Esophagus (tissue), 2 donors: Measurements from ENCODE around the gene PREX1. TPM values are rescaled to one million over a fixed set of nuclear protein-coding genes. Genes with fewer than 3 reads are reported as not detected.

Experiments used
- H3K27ac ChIP-seq, 2 donors: one replicate each; pipeline ENCODE4 v1.5.1; 2013; ENCODE audit warnings: low read depth in 2 of 2, mild to moderate bottlenecking in 2 of 2, inconsistent platforms in 1 of 2, low read length in 1 of 2, moderate library complexity in 1 of 2
- H3K27me3 ChIP-seq, 2 donors: one replicate each; pipeline ENCODE4 v1.6.1; 2013; ENCODE audit warnings: low read length in 2 of 2, control low read depth in 1 of 2, mild to moderate bottlenecking in 1 of 2; ENCODE audit not compliant: insufficient read depth in 2 of 2, control insufficient read depth in 1 of 2
- H3K36me3 ChIP-seq, 2 donors: one replicate each; pipeline ENCODE4 v1.6.1; 2013; ENCODE audit warnings: low read length in 1 of 2; ENCODE audit not compliant: control insufficient read depth in 2 of 2, insufficient read depth in 2 of 2
- H3K4me1 ChIP-seq, 2 donors: one replicate each; pipeline ENCODE4 v1.6.1; 2013; ENCODE audit warnings: low read length in 1 of 2; ENCODE audit not compliant: control insufficient read depth in 2 of 2, insufficient read depth in 2 of 2
- H3K4me3 ChIP-seq, 2 donors: one replicate each; pipeline ENCODE4 v1.5.1; 2013; ENCODE audit warnings: low read length in 2 of 2, mild to moderate bottlenecking in 2 of 2, low read depth in 1 of 2, moderate library complexity in 1 of 2
- H3K9me3 ChIP-seq, 2 donors: one replicate each; pipeline ENCODE4 v1.6.1; 2013; ENCODE audit warnings: mild to moderate bottlenecking in 2 of 2, low read depth in 1 of 2, low read length in 1 of 2, moderate library complexity in 1 of 2; ENCODE audit not compliant: control insufficient read depth in 2 of 2, insufficient read depth in 1 of 2
- WGBS, 2 donors: extraction: QIAGEN DNeasy Blood & Tissue Kit; methylation state at CpG; one replicate each; pipeline ENCODE4 v1.1.7; 2013; 5-methylcytosine and 5-hydroxymethylcytosine counted together
- polyA plus RNA-seq, 2 donors: library from polyadenylated mRNA; stranded (reverse); fragments of 200-250 nt; gene quantifications; one replicate each; pipeline ENCODE4 v1.2.3, GENCODE V29; 2013
- donor health status: healthy with polysubstance abuse.
- donor health status: Bipolar disorder and iron deficiency.

PREX1 gene
- polyA plus RNA-seq, 2 donors = 2.5 to 3.0 TPM

- Histone ChIP-seq H3K4me1 (peaks cover 0 to 2% of the 10 kb centered on the region in 2 donors), H3K27me3 (no peaks in the 10 kb centered on the region), H3K36me3 (peaks cover 0 to 8% of the 10 kb centered on the region in 2 donors), H3K4me3 (no peak overlapping the region), H3K9me3 (no peaks in the 10 kb centered on the region), H3K27ac (no peak overlapping the region)
- 74 to 84% methylated on average over 11 of the region's 11 CpGs for WGBS, 2 donors
These were observed 189.3 kb downstream of the PREX1 start for GRCh38 chr20:48638546-48638945.

DNA sequence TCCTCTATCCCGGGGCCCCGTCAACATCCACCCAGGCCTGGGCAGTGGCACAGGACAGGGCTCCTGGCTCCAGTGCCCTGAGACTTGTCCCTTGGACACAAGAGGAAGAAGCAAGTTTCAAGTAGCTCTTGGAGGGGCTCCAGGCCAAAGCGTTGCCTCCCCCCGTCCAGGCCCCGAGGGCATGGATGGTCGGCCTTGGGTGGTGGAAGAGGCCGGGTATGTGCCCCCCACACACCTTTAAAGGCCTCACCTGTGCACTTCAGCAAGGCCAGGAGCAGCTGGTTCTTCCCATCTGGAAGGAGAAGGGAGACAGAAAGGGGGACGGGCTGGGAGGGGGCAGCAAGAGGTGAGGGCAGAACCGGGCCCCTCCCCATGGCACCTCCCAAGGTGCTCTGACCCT, 190.3 kb downstream of the PREX1 start:
- Histone ChIP-seq H3K27ac (no peak overlapping the region), H3K36me3 (peaks cover 0 to 8% of the 10 kb centered on the region in 2 donors), H3K9me3 (no peaks in the 10 kb centered on the region), H3K4me1 (peaks cover 0 to 2% of the 10 kb centered on the region in 2 donors), H3K27me3 (no peaks in the 10 kb centered on the region), H3K4me3 (no peak overlapping the region)
- WGBS, 2 donors = 87 to 89% methylated on average over 9 of the region's 9 CpGs

GRCh38 chr20:48636301-48636700, 191.5 kb downstream of the PREX1 start:
- H3K36me3 ChIP-seq = peaks cover 0 to 8% of the 10 kb centered on the region in 2 donors
- H3K9me3 ChIP-seq = no peaks in the 10 kb centered on the region
- no peaks in the 10 kb centered on the region for H3K4me1 ChIP-seq
- 92 to 94% methylated on average over 22 to 26 of the region's 26 CpGs for WGBS, 2 donors
- no peak overlapping the region for H3K4me3 ChIP-seq
- no peaks in the 10 kb centered on the region for H3K27me3 ChIP-seq
- no peak overlapping the region for H3K27ac ChIP-seq

- Histone ChIP-seq H3K9me3 (no peaks in the 10 kb centered on the region), H3K4me3 (no peak overlapping the region), H3K36me3 (peaks cover 0 to 8% of the 10 kb centered on the region in 2 donors), H3K27me3 (no peaks in the 10 kb centered on the region), H3K27ac (no peak overlapping the region), H3K4me1 (no peaks in the 10 kb centered on the region)
- 29 to 32% methylated on average over 5 of the region's 5 CpGs for WGBS, 2 donors
These were observed 192.0 kb downstream of the PREX1 start for GRCh38 chr20:48635791-48636267.

- no peak overlapping the region for H3K4me3 ChIP-seq
- H3K27me3 ChIP-seq = no peaks in the 10 kb centered on the region
- no peaks in the 10 kb centered on the region for H3K4me1 ChIP-seq
- 92 to 96% methylated on average over 5 of the region's 5 CpGs for WGBS, 2 donors
- H3K27ac ChIP-seq = no peak overlapping the region
- H3K9me3 ChIP-seq = no peaks in the 10 kb centered on the region
- H3K36me3 ChIP-seq = peaks cover 0 to 8% of the 10 kb centered on the region in 2 donors
These were observed 192.4 kb downstream of the PREX1 start for GRCh38 chr20:48635361-48635760.

DNA sequence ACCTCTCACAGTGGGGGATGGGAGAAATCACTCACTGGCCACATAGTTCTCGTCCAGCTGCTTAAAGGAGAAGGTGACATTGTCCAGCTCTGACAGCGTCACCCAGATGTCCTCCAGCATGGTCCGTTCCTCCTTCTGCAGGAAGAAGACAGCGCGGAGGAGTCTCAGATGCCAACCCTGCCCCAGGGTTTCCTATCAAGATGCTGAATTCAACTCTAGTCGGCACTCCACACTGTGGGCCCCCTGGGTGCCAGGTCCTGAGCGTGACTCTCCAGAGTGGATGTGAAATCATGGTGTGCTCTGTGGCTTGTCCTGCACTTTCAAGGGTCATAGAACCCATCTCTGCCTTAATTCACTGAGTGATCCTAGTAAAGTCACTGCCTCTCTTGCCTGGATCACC, 193.2 kb downstream of the PREX1 start:
- Histone ChIP-seq H3K4me1 (no peaks in the 10 kb centered on the region), H3K9me3 (no peaks in the 10 kb centered on the region), H3K4me3 (no peak overlapping the region), H3K36me3 (peaks cover 0 to 7% of the 10 kb centered on the region in 2 donors), H3K27me3 (no peaks in the 10 kb centered on the region), H3K27ac (no peak overlapping the region)
- WGBS, 2 donors = 93 to 94% methylated on average over 7 of the region's 7 CpGs

GRCh38 chr20:48633620-48634257, 194.1 kb downstream of the PREX1 start:
- 86 to 89% methylated on average over 9 of the region's 9 CpGs for WGBS, 2 donors
- H3K27ac ChIP-seq = no peak overlapping the region
- H3K9me3 ChIP-seq = peaks cover 0 to 2% of the 10 kb centered on the region in 2 donors
- H3K36me3 ChIP-seq = peaks cover 0 to 6% of the 10 kb centered on the region in 2 donors
- no peak overlapping the region for H3K4me3 ChIP-seq
- H3K4me1 ChIP-seq = no peaks in the 10 kb centered on the region
- H3K27me3 ChIP-seq = no peaks in the 10 kb centered on the region

- H3K36me3 ChIP-seq = peaks cover 0 to 7% of the 10 kb centered on the region in 2 donors
- H3K9me3 ChIP-seq = peaks cover 0 to 2% of the 10 kb centered on the region in 2 donors
- 81 to 84% methylated on average over 12 of the region's 12 CpGs for WGBS, 2 donors
- H3K27me3 ChIP-seq = no peaks in the 10 kb centered on the region
- no peak overlapping the region for H3K4me3 ChIP-seq
- no peaks in the 10 kb centered on the region for H3K4me1 ChIP-seq
- H3K27ac ChIP-seq = no peak overlapping the region
These were observed 194.8 kb downstream of the PREX1 start for GRCh38 chr20:48632825-48633619.

GRCh38 chr20:48632017-48632824, 195.6 kb downstream of the PREX1 start:
- WGBS, 2 donors = 79 to 80% methylated on average over 29 of the region's 29 CpGs
- peaks cover 0 to 10% of the 10 kb centered on the region in 2 donors for H3K36me3 ChIP-seq
- H3K4me3 ChIP-seq = no peak overlapping the region
- no peaks in the 10 kb centered on the region for H3K4me1 ChIP-seq
- no peaks in the 10 kb centered on the region for H3K27me3 ChIP-seq
- H3K9me3 ChIP-seq = peaks cover 0 to 2% of the 10 kb centered on the region in 2 donors
- H3K27ac ChIP-seq = no peak overlapping the region
